Small intestine (tissue), 7 donors: ENCODE results near the gene UTP20. TPM values are rescaled to one million over a fixed set of nuclear protein-coding genes. Genes with fewer than 3 reads are reported as not detected.

Experiments used
- DNase-seq, 2 donors: peaks; one replicate each; pipeline versions ENCODE4 v3.0.0 to v3.0.0-alpha.2; 2013
- FAIRE-seq: peaks from 2 replicates; lab custom pipeline; 2012; peaks lifted over from hg19 to GRCh38; lab: Jason Lieb, UNC
- H3K27ac ChIP-seq, 3 donors: one replicate each; pipeline ENCODE4 v1.5.1; 2013; ENCODE audit warnings: low read length in 2 of 3, mild to moderate bottlenecking in 2 of 3, control low read depth in 1 of 3, inconsistent platforms in 1 of 3, low read depth in 1 of 3, moderate library complexity in 1 of 3
- H3K27me3 ChIP-seq, 3 donors: one replicate each; pipeline ENCODE4 v1.6.1; 2013; ENCODE audit warnings: low read length in 3 of 3, inconsistent platforms in 1 of 3; ENCODE audit not compliant: control insufficient read depth in 3 of 3, insufficient read depth in 3 of 3
- H3K36me3 ChIP-seq, 3 donors: one replicate each; pipeline ENCODE4 v1.6.1; 2013; ENCODE audit warnings: low read length in 3 of 3, inconsistent platforms in 1 of 3, low read depth in 1 of 3, mild to moderate bottlenecking in 1 of 3, moderate library complexity in 1 of 3; ENCODE audit not compliant: control insufficient read depth in 3 of 3, insufficient read depth in 2 of 3
- H3K4me1 ChIP-seq, 3 donors: one replicate each; pipeline ENCODE4 v1.6.1; 2013; ENCODE audit warnings: low read length in 2 of 3, inconsistent platforms in 1 of 3, low read depth in 1 of 3, mild to moderate bottlenecking in 1 of 3, moderate library complexity in 1 of 3; ENCODE audit not compliant: control insufficient read depth in 3 of 3, insufficient read depth in 2 of 3
- H3K4me3 ChIP-seq, 3 donors: one replicate each; pipeline ENCODE4 v1.5.1; 2013; ENCODE audit warnings: low read length in 3 of 3, control low read depth in 1 of 3, inconsistent platforms in 1 of 3, low read depth in 1 of 3, mild to moderate bottlenecking in 1 of 3, moderate library complexity in 1 of 3
- H3K9me3 ChIP-seq, 2 donors: one replicate each; pipeline ENCODE4 v1.6.1; 2013; ENCODE audit warnings: low read depth in 1 of 2, low read length in 1 of 2; ENCODE audit not compliant: control insufficient read depth in 2 of 2, insufficient read depth in 1 of 2
- WGBS, 3 donors: extraction: QIAGEN DNeasy Blood & Tissue Kit; methylation state at CpG; one replicate each; pipeline ENCODE4 v1.1.7; 2013; 5-methylcytosine and 5-hydroxymethylcytosine counted together
- polyA plus RNA-seq, 4 donors: library from polyadenylated mRNA; stranded (reverse) in 3 of 4; unstranded in 1 of 4; fragments of 200-250 nt in 3 of 4; fragments of 120-200 nt in 1 of 4; gene quantifications; one replicate each; pipeline versions ENCODE4 v1.2.1 to v1.2.3, GENCODE V29; 2013
- donor health status: healthy with polysubstance abuse.
- donor health status: control.
- donor health status: control.
- donor health status: Bipolar disorder and iron deficiency.
- donor health status: healthy.

Gene UTP20
- polyA plus RNA-seq, 4 donors: 0.45 to 7.7 (median 2.3) TPM

GRCh38 chr12:101299931-101300330 is 20.0 kb downstream of the UTP20 start:
- Histone ChIP-seq H3K36me3 (peaks cover 4 to 27% (median 8%) of the 10 kb centered on the region in 3 donors), H3K9me3 (no peaks in the 10 kb centered on the region), H3K27me3 (no peaks in the 10 kb centered on the region), H3K27ac (no peak overlapping the region), H3K4me3 (no peak overlapping the region), H3K4me1 (no peaks in the 10 kb centered on the region)
- FAIRE-seq (no peak), DNase-seq (no peak)
- 77 to 88% (median 88%) methylated on average over 3 of the region's 3 CpGs for WGBS, 3 donors

GRCh38 chr12:101302741-101303140 is 22.8 kb downstream of the UTP20 start:
- WGBS, 3 donors: 84 to 89% (median 89%) methylated on average over 4 of the region's 4 CpGs
- no peak for FAIRE-seq
- no peak for DNase-seq
- Histone ChIP-seq H3K27me3 (no peaks in the 10 kb centered on the region), H3K4me3 (no peak overlapping the region), H3K36me3 (peaks cover 4 to 26% (median 12%) of the 10 kb centered on the region in 3 donors), H3K27ac (no peak overlapping the region), H3K9me3 (no peaks in the 10 kb centered on the region), H3K4me1 (no peaks in the 10 kb centered on the region)

- DNase-seq: no peak
- H3K4me1 ChIP-seq: no peaks in the 10 kb centered on the region
- H3K4me3 ChIP-seq: no peak overlapping the region
- H3K27me3 ChIP-seq: no peaks in the 10 kb centered on the region
- 94 to 98% (median 95%) methylated on average over 2 of the region's 2 CpGs for WGBS, 3 donors
- no peak overlapping the region for H3K27ac ChIP-seq
- H3K9me3 ChIP-seq: no peaks in the 10 kb centered on the region
- peaks cover 0 to 31% (median 8%) of the 10 kb centered on the region in 3 donors for H3K36me3 ChIP-seq
- no peak for FAIRE-seq
These were observed 25.4 kb downstream of the UTP20 start for GRCh38 chr12:101305226-101305779.

- Histone ChIP-seq H3K27me3 (no peaks in the 10 kb centered on the region), H3K9me3 (no peaks in the 10 kb centered on the region), H3K4me3 (no peak overlapping the region), H3K27ac (no peak overlapping the region), H3K4me1 (no peaks in the 10 kb centered on the region), H3K36me3 (peaks cover 0 to 32% (median 8%) of the 10 kb centered on the region in 3 donors)
- FAIRE-seq (no peak), DNase-seq (no peak)
- 94 to 97% (median 94%) methylated on average over 2 of the region's 2 CpGs for WGBS, 3 donors
These were observed 25.9 kb downstream of the UTP20 start for GRCh38 chr12:101305794-101306193.

GRCh38 chr12:101322480-101322879 is 42.6 kb downstream of the UTP20 start:
- H3K9me3 ChIP-seq: no peaks in the 10 kb centered on the region
- no peak overlapping the region for H3K27ac ChIP-seq
- FAIRE-seq: no peak
- no peak for DNase-seq
- no peaks in the 10 kb centered on the region for H3K27me3 ChIP-seq
- no peak overlapping the region for H3K4me3 ChIP-seq
- no peaks in the 10 kb centered on the region for H3K4me1 ChIP-seq
- peaks cover 4 to 18% (median 7%) of the 10 kb centered on the region in 3 donors for H3K36me3 ChIP-seq

GRCh38 chr12:101323255-101323654 is 43.4 kb downstream of the UTP20 start:
- DNase-seq: no peak
- WGBS, 3 donors: 94 to 100% (median 99%) methylated on average over 1 of the region's 1 CpG
- H3K27ac ChIP-seq: no peak overlapping the region
- H3K27me3 ChIP-seq: no peaks in the 10 kb centered on the region
- no peak overlapping the region for H3K4me3 ChIP-seq
- FAIRE-seq: peak; percentile 67
- H3K4me1 ChIP-seq: no peaks in the 10 kb centered on the region
- H3K36me3 ChIP-seq: peaks cover 6 to 17% (median 6%) of the 10 kb centered on the region in 3 donors
- H3K9me3 ChIP-seq: no peaks in the 10 kb centered on the region

- no peak for FAIRE-seq
These were observed 45.7 kb downstream of the UTP20 start for GRCh38 chr12:101325590-101325989.

GRCh38 chr12:101327051-101327450 is 47.1 kb downstream of the UTP20 start:
- H3K36me3 ChIP-seq: peaks cover 6 to 16% (median 11%) of the 10 kb centered on the region in 3 donors
- H3K4me1 ChIP-seq: no peaks in the 10 kb centered on the region
- H3K4me3 ChIP-seq: no peak overlapping the region
- no peaks in the 10 kb centered on the region for H3K27me3 ChIP-seq
- H3K27ac ChIP-seq: no peak overlapping the region
- H3K9me3 ChIP-seq: no peaks in the 10 kb centered on the region
- FAIRE-seq (no peak), DNase-seq (no peak)
- 97 to 98% (median 98%) methylated on average over 8 of the region's 8 CpGs for WGBS, 3 donors

More at GRCh38 chr12:101325590-101325989, 45.7 kb downstream of the UTP20 start:
- no peaks in the 10 kb centered on the region for H3K27me3 ChIP-seq
- no peaks in the 10 kb centered on the region for H3K9me3 ChIP-seq
- H3K36me3 ChIP-seq: peaks cover 7 to 16% (median 11%) of the 10 kb centered on the region in 3 donors
- no peaks in the 10 kb centered on the region for H3K4me1 ChIP-seq
- no peak for DNase-seq
- 95 to 96% (median 95%) methylated on average over 3 of the region's 3 CpGs for WGBS, 3 donors
- no peak overlapping the region for H3K4me3 ChIP-seq
- H3K27ac ChIP-seq: no peak overlapping the region

GRCh38 chr12:101327546-101327945 is 47.6 kb downstream of the UTP20 start:
- WGBS, 3 donors: 92 to 96% (median 92%) methylated on average over 2 of the region's 2 CpGs
- H3K27ac ChIP-seq: no peak overlapping the region
- FAIRE-seq (no peak), DNase-seq (no peak)
- H3K27me3 ChIP-seq: no peaks in the 10 kb centered on the region
- H3K4me1 ChIP-seq: no peaks in the 10 kb centered on the region
- peaks cover 6 to 17% (median 11%) of the 10 kb centered on the region in 3 donors for H3K36me3 ChIP-seq
- H3K4me3 ChIP-seq: no peak overlapping the region
- H3K9me3 ChIP-seq: no peaks in the 10 kb centered on the region
